Measurements from ENCODE around the gene PC. TPM values are rescaled to one million over a fixed set of nuclear protein-coding genes. Genes with fewer than 3 reads are reported as not detected.

PC gene
- polyA plus RNA-seq, 1 donor (not counting 4 experiments of a cell fraction or from before 2014, with no cell fraction given) = 13.3 TPM

- Histone ChIP-seq H3K4me3 (ENCODE audit: control insufficient read depth in 2 of 3, extremely low read depth in 1 of 3, insufficient read depth in 2 of 3, low read depth in 1 of 3, low read length in 3 of 3) (no peak overlapping the region), H2AFZ (ENCODE audit: control insufficient read depth, low read length) (no peak overlapping the region), H3K9me3 (ENCODE audit: control insufficient read depth, low read depth, low read length) (no peaks in the 10 kb centered on the region), H3K4me2 (ENCODE audit: control insufficient read depth, extremely low read depth, insufficient read depth, low read depth, low read length) (no peak overlapping the region), H3K9me1 (ENCODE audit: control insufficient read depth, extremely low read depth, insufficient read depth, low read length) (no peaks in the 10 kb centered on the region), H4K20me1 (ENCODE audit: control insufficient read depth, extremely low read depth, insufficient read depth, low read length) (peaks cover 6% of the 10 kb centered on the region), H3K36me3 (ENCODE audit: control insufficient read depth in 2 of 2, extremely low read depth in 1 of 2, insufficient read depth in 2 of 2, low read length in 2 of 2) (peaks cover 4 to 18% of the 10 kb centered on the region in 2 experiments), H3K9ac (ENCODE audit: control insufficient read depth, extremely low read depth, insufficient read depth, low read length) (no peak overlapping the region), H3K27me3 (ENCODE audit: control insufficient read depth, extremely low read depth, insufficient read depth, low read length) (no peaks in the 10 kb centered on the region), H3K4me1 (ENCODE audit: control insufficient read depth, extremely low read depth, insufficient read depth, low read length) (peaks cover 16% of the 10 kb centered on the region), H3K79me2 (ENCODE audit: control insufficient read depth, insufficient read depth, low read length) (no peaks in the 10 kb centered on the region), H3K27ac (ENCODE audit: control insufficient read depth, insufficient read depth, low read length) (no peak overlapping the region)
- dilution Hi-C loops (cut with MboI; ENCODE audit: extremely low pct_ligation_motif_present, low sequenced_read_pairs) = no loop called here
- DNase-seq (ENCODE audit: low read depth, low spot score) (no peak), FAIRE-seq (no peak)
- TF ChIP-seq CTCF (optimal IDR thresholded peaks at IDR 0.05 in 1 of 3, IDR thresholded peaks at IDR 0.05 in 1 of 3, conservative IDR thresholded peaks at IDR 0.05 in 1 of 3; ENCODE audit: extremely low read depth in 1 of 3, insufficient read depth in 2 of 3, low read length in 3 of 3) = no peak
- no peak for TF ChIP-seq EZH2 (IDR thresholded peaks at IDR 0.05; ENCODE audit: low read length)
Measured at GRCh38 chr11:66862559-66863037, 95.6 kb downstream of the PC start.

GRCh38 chr11:66861774-66862558 is 96.2 kb downstream of the PC start:
- FAIRE-seq = no peak

More at GRCh38 chr11:66861774-66862558, 96.2 kb downstream of the PC start:
- Histone ChIP-seq H3K27me3 (ENCODE audit: control insufficient read depth, extremely low read depth, insufficient read depth, low read length) (no peaks in the 10 kb centered on the region), H3K4me3 (ENCODE audit: control insufficient read depth in 2 of 3, extremely low read depth in 1 of 3, insufficient read depth in 2 of 3, low read depth in 1 of 3, low read length in 3 of 3) (no peak overlapping the region), H4K20me1 (ENCODE audit: control insufficient read depth, extremely low read depth, insufficient read depth, low read length) (peaks cover 6% of the 10 kb centered on the region), H3K4me1 (ENCODE audit: control insufficient read depth, extremely low read depth, insufficient read depth, low read length) (peaks cover 16% of the 10 kb centered on the region), H3K9ac (ENCODE audit: control insufficient read depth, extremely low read depth, insufficient read depth, low read length) (no peak overlapping the region), H3K9me3 (ENCODE audit: control insufficient read depth, low read depth, low read length) (no peaks in the 10 kb centered on the region), H2AFZ (ENCODE audit: control insufficient read depth, low read length) (no peak overlapping the region), H3K9me1 (ENCODE audit: control insufficient read depth, extremely low read depth, insufficient read depth, low read length) (no peaks in the 10 kb centered on the region), H3K4me2 (ENCODE audit: control insufficient read depth, extremely low read depth, insufficient read depth, low read depth, low read length) (no peak overlapping the region), H3K27ac (ENCODE audit: control insufficient read depth, insufficient read depth, low read length) (no peak overlapping the region), H3K79me2 (ENCODE audit: control insufficient read depth, insufficient read depth, low read length) (no peaks in the 10 kb centered on the region), H3K36me3 (ENCODE audit: control insufficient read depth in 2 of 2, extremely low read depth in 1 of 2, insufficient read depth in 2 of 2, low read length in 2 of 2) (peaks cover 4 to 15% of the 10 kb centered on the region in 2 experiments)
- TF ChIP-seq CTCF (optimal IDR thresholded peaks at IDR 0.05 in 1 of 3, IDR thresholded peaks at IDR 0.05 in 1 of 3, conservative IDR thresholded peaks at IDR 0.05 in 1 of 3; ENCODE audit: extremely low read depth in 1 of 3, insufficient read depth in 2 of 3, low read length in 3 of 3) = no peak
- no peak for TF ChIP-seq EZH2 (IDR thresholded peaks at IDR 0.05; ENCODE audit: low read length)
- dilution Hi-C loops (cut with MboI; ENCODE audit: extremely low pct_ligation_motif_present, low sequenced_read_pairs) = no loop called here
- DNase-seq (ENCODE audit: low read depth, low spot score) = no peak
